Brain microvascular endothelial cell (primary cell): Measurements from ENCODE around the gene IPO11.

Source experiments
- DNase-seq: peaks from one replicate; pipeline ENCODE4 v3.0.0-alpha.2; 2020
- H3K27ac ChIP-seq: fragments of 250-450 bp; sonication (Bioruptor Pico); 2 replicates; pipeline ENCODE4 v1.5.1; 2020; ENCODE audit warnings: mild to moderate bottlenecking, moderate library complexity
- H3K27me3 ChIP-seq: fragments of 250-450 bp; sonication (Bioruptor Pico); replicated peaks from 2 replicates; pipeline ENCODE4 v1.5.1; 2020; ENCODE audit warnings: mild to moderate bottlenecking
- H3K36me3 ChIP-seq: fragments of 250-450 bp; sonication (Bioruptor Pico); replicated peaks from 2 replicates; pipeline ENCODE4 v1.5.1; 2020; ENCODE audit warnings: mild to moderate bottlenecking
- H3K4me3 ChIP-seq: 2 replicates; pipeline ENCODE4 v1.5.1; 2011; ENCODE audit warnings: low read depth, mild to moderate bottlenecking, control low read depth, low read length, moderate library complexity
- in situ Hi-C: cut with HindIII; loops from 2 replicates; pipeline ENCODE4 v1.10.0; 2017; ENCODE audit warnings: low sequenced_read_pairs, low pct_ligation_motif_present
- TF ChIP-seq, protein P1 (sequence below): IDR thresholded peaks from 2 replicates; pipeline ENCODE4 v1.5.1; 2011; ENCODE audit warnings: low read depth, mild to moderate bottlenecking, moderate library complexity, low read length, control low read depth, inconsistent platforms; ENCODE audit errors: missing control alignments

IPO11 gene

GRCh38 chr5:62536232-62536631 lies 123.7 kb downstream of the IPO11 start:
- no peaks in the 10 kb centered on the region for H3K27me3 ChIP-seq
- in situ Hi-C loops: no loop called here
- TF ChIP-seq, protein P1, sequence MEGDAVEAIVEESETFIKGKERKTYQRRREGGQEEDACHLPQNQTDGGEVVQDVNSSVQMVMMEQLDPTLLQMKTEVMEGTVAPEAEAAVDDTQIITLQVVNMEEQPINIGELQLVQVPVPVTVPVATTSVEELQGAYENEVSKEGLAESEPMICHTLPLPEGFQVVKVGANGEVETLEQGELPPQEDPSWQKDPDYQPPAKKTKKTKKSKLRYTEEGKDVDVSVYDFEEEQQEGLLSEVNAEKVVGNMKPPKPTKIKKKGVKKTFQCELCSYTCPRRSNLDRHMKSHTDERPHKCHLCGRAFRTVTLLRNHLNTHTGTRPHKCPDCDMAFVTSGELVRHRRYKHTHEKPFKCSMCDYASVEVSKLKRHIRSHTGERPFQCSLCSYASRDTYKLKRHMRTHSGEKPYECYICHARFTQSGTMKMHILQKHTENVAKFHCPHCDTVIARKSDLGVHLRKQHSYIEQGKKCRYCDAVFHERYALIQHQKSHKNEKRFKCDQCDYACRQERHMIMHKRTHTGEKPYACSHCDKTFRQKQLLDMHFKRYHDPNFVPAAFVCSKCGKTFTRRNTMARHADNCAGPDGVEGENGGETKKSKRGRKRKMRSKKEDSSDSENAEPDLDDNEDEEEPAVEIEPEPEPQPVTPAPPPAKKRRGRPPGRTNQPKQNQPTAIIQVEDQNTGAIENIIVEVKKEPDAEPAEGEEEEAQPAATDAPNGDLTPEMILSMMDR: no peak
- H3K4me3 ChIP-seq: no peak overlapping the region
- DNase-seq: no peak
- H3K27ac ChIP-seq: no peak overlapping the region
- no peaks in the 10 kb centered on the region for H3K36me3 ChIP-seq

GRCh38 chr5:62536783-62537182 lies 124.2 kb downstream of the IPO11 start:
- Histone ChIP-seq H3K36me3 (no peaks in the 10 kb centered on the region), H3K27me3 (no peaks in the 10 kb centered on the region), H3K27ac (no peak overlapping the region), H3K4me3 (no peak overlapping the region)
- TF ChIP-seq, protein P1: no peak
- DNase-seq: no peak
- in situ Hi-C loops: no loop called here

DNA sequence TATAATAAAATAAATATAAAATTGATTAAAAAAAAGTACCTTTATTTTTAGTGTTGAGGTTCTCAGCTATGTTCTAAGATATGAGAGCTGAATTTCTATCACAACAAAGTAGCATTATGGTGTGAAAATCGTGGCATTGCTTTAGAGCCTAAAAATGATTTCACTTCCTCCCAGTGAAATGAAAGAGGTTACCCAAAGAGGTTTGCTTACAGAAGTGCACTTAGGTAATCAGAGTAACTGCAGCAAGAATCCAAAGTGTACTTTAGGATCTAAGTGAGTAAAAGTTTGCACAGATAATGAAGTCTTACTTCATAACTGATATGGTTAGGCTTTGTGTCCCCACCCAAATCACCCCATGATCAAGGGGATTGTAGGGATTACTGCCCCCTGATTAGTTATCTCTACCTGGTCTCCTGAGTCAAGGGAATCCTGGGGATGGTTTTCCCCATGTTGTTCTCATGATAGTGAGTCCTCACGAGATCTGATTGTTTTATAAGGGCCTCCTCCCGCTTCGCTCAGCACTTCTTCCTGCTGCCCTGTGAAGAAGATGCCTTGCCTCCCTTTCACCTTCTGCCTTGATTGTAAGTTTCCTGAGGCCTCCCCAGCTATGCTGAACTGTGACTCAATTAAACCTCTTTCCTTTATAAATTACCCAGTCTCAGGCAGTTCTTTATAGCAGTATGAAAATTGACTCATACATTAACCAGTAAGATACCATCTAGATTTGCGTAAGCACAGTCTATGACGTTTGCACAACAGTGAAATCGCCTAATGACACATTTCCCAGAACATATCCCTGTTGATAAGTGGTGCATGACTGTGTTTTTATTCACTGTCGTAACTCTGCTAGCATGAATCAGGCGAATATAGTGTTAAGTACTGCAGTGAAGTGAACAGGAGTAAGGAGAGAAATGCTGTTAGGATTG lies 125.7 kb downstream of the IPO11 start:
- DNase-seq: peak; percentile 76
- TF ChIP-seq, protein P1: no peak
- Histone ChIP-seq H3K27me3 (no peaks in the 10 kb centered on the region), H3K27ac (peak overlapping the region; percentile 23), H3K4me3 (no peak overlapping the region), H3K36me3 (no peaks in the 10 kb centered on the region)
- in situ Hi-C loops: no loop called here

GRCh38 chr5:62542720-62543119 lies 130.2 kb downstream of the IPO11 start:
- Histone ChIP-seq H3K4me3 (no peak overlapping the region), H3K27ac (no peak overlapping the region), H3K36me3 (no peaks in the 10 kb centered on the region), H3K27me3 (no peaks in the 10 kb centered on the region)
- no peak for DNase-seq
- TF ChIP-seq, protein P1: no peak
- in situ Hi-C loops: no loop called here

DNA sequence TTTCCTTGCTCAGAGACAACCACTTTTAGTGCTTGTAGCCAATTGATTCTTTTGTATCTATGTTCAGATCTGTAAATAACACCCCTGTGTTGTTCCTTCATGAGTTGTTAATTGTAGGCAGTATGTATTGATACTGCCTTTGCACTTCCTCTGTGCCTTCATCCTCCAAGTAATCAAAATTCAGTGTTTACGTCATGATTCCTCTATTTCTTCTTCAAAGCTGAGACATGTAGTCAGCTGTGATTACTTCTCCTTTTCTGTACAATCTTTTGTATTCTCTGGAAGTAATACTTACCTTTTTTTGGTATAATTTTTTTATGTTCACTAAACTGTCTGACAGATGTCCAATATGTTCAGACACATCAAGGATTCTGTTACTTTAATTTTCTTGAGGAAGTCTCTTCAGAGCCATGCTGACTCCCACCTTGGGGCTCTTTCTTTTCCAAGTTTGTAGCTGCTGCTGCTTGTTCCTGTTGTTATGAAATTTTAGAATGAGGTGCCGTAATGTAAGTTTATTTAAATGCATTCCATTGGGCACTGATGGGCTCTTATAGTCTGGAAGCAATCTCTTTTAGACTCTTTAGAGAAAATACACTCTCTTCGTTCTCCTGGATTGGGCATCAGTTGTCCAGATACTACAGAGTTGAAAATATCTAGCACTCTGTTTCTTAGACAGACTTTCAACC lies 135.5 kb downstream of the IPO11 start:
- Histone ChIP-seq H3K4me3 (no peak overlapping the region), H3K27me3 (no peaks in the 10 kb centered on the region), H3K27ac (no peak overlapping the region), H3K36me3 (no peaks in the 10 kb centered on the region)
- TF ChIP-seq, protein P1: no peak
- DNase-seq: no peak
- in situ Hi-C loops: no loop called here
